Osteoblast (primary cell): ENCODE results near the gene SLC37A1. TPM values are rescaled to one million over a fixed set of nuclear protein-coding genes. Genes with fewer than 3 reads are reported as not detected.

Source experiments
- DNase-seq: peaks from one replicate; pipeline ENCODE4 v3.0.0; 2011; ENCODE audit warnings: low spot score, mixed read lengths; ENCODE audit not compliant: insufficient read length; ENCODE audit errors: missing footprints
- H2AFZ ChIP-seq: 2 replicates; pipeline ENCODE4 v1.6.0; 2011; ENCODE audit warnings: mild to moderate bottlenecking, low read length
- H3K27ac ChIP-seq: 2 replicates; pipeline ENCODE4 v1.5.1; 2011; ENCODE audit warnings: mild to moderate bottlenecking, low read depth, low read length, moderate library complexity
- H3K27me3 ChIP-seq: 2 replicates; pipeline ENCODE4 v1.6.0; 2012; ENCODE audit warnings: mild to moderate bottlenecking, control low read depth, inconsistent platforms, low read length, moderate library complexity; ENCODE audit not compliant: insufficient read depth
- H3K36me3 ChIP-seq: 2 replicates; pipeline ENCODE4 v1.5.1; 2011; ENCODE audit warnings: mild to moderate bottlenecking, low read length, control low read depth, moderate library complexity; ENCODE audit not compliant: insufficient read depth
- H3K4me1 ChIP-seq: 2 replicates; pipeline ENCODE4 v1.5.1; 2011; ENCODE audit warnings: mild to moderate bottlenecking, low read length, control low read depth, moderate library complexity; ENCODE audit not compliant: insufficient read depth
- H3K4me2 ChIP-seq: 2 replicates; pipeline ENCODE4 v1.6.0; 2011; ENCODE audit warnings: mild to moderate bottlenecking, low read length; ENCODE audit not compliant: insufficient read depth
- H3K4me3 ChIP-seq: fragments of 200-600 bp; sonication (generic); 3 replicates; pipeline ENCODE4 v1.5.1; 2012; ENCODE audit warnings: mild to moderate bottlenecking, low read length, inconsistent platforms; ENCODE audit not compliant: insufficient read depth
- H3K79me2 ChIP-seq: 2 replicates; pipeline ENCODE4 v1.6.0; 2012; ENCODE audit warnings: mild to moderate bottlenecking, low read length, control low read depth, inconsistent platforms; ENCODE audit not compliant: insufficient read depth
- H3K9me3 ChIP-seq: 2 replicates; pipeline ENCODE4 v1.5.1; 2011; ENCODE audit warnings: low read depth, low read length, control low read depth
- H4K20me1 ChIP-seq: 2 replicates; pipeline ENCODE4 v1.6.0; 2012; ENCODE audit warnings: mild to moderate bottlenecking, low read length, control low read depth; ENCODE audit not compliant: insufficient read depth
- total RNA-seq: library from RNA; depleted of rRNA; stranded (reverse); fragments of >200 nt; gene quantifications from 2 replicates; pipeline ENCODE4 v1.2.3, GENCODE V29; 2012
- TF ChIP-seq, protein P1 (sequence below): IDR thresholded peaks from 2 replicates; pipeline ENCODE4 v1.5.1; 2011; ENCODE audit warnings: mild to moderate bottlenecking, low read depth, low read length, moderate library complexity; ENCODE audit errors: extremely low read depth

The SLC37A1 gene
- total RNA-seq, 1 donor, result 6.9 TPM

GRCh38 chr21:42538479-42539275 is 25.0 kb downstream of the SLC37A1 start:
- Histone ChIP-seq H4K20me1 (no peaks in the 10 kb centered on the region), H3K4me1 (no peaks in the 10 kb centered on the region), H3K36me3 (no peaks in the 10 kb centered on the region), H3K27ac (no peak overlapping the region), H2AFZ (no peak overlapping the region), H3K27me3 (peaks cover 6% of the 10 kb centered on the region), H3K4me2 (no peak overlapping the region), H3K9me3 (no peaks in the 10 kb centered on the region), H3K4me3 (no peak overlapping the region), H3K79me2 (no peaks in the 10 kb centered on the region)
- TF ChIP-seq, protein P1, sequence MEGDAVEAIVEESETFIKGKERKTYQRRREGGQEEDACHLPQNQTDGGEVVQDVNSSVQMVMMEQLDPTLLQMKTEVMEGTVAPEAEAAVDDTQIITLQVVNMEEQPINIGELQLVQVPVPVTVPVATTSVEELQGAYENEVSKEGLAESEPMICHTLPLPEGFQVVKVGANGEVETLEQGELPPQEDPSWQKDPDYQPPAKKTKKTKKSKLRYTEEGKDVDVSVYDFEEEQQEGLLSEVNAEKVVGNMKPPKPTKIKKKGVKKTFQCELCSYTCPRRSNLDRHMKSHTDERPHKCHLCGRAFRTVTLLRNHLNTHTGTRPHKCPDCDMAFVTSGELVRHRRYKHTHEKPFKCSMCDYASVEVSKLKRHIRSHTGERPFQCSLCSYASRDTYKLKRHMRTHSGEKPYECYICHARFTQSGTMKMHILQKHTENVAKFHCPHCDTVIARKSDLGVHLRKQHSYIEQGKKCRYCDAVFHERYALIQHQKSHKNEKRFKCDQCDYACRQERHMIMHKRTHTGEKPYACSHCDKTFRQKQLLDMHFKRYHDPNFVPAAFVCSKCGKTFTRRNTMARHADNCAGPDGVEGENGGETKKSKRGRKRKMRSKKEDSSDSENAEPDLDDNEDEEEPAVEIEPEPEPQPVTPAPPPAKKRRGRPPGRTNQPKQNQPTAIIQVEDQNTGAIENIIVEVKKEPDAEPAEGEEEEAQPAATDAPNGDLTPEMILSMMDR, result no peak
- no peak for DNase-seq

- Histone ChIP-seq H3K36me3 (no peaks in the 10 kb centered on the region), H3K79me2 (no peaks in the 10 kb centered on the region), H4K20me1 (no peaks in the 10 kb centered on the region), H3K4me2 (no peak overlapping the region), H2AFZ (no peak overlapping the region), H3K27ac (no peak overlapping the region), H3K27me3 (peaks cover 6% of the 10 kb centered on the region), H3K4me3 (no peak overlapping the region), H3K4me1 (no peaks in the 10 kb centered on the region), H3K9me3 (no peaks in the 10 kb centered on the region)
- DNase-seq, result no peak
- TF ChIP-seq, protein P1, result no peak
Observed at GRCh38 chr21:42539342-42539741, 25.7 kb downstream of the SLC37A1 start.

- TF ChIP-seq, protein P1, result no peak
- no peaks in the 10 kb centered on the region for H3K79me2 ChIP-seq
- no peaks in the 10 kb centered on the region for H3K4me1 ChIP-seq
- H3K27me3 ChIP-seq, result peaks cover 6% of the 10 kb centered on the region
- DNase-seq, result no peak
- H3K27ac ChIP-seq, result no peak overlapping the region
- H4K20me1 ChIP-seq, result no peaks in the 10 kb centered on the region
- no peaks in the 10 kb centered on the region for H3K36me3 ChIP-seq
- no peak overlapping the region for H3K4me3 ChIP-seq
- no peak overlapping the region for H3K4me2 ChIP-seq
- H3K9me3 ChIP-seq, result no peaks in the 10 kb centered on the region
- no peak overlapping the region for H2AFZ ChIP-seq
Observed at GRCh38 chr21:42539931-42540343, 26.3 kb downstream of the SLC37A1 start.

GRCh38 chr21:42540396-42540795 is 26.7 kb downstream of the SLC37A1 start:
- Histone ChIP-seq H3K79me2 (no peaks in the 10 kb centered on the region), H3K36me3 (no peaks in the 10 kb centered on the region), H4K20me1 (no peaks in the 10 kb centered on the region), H3K27ac (no peak overlapping the region), H3K4me2 (no peak overlapping the region), H3K27me3 (peaks cover 6% of the 10 kb centered on the region), H3K4me1 (no peaks in the 10 kb centered on the region), H3K4me3 (no peak overlapping the region), H2AFZ (no peak overlapping the region), H3K9me3 (no peaks in the 10 kb centered on the region)
- DNase-seq, result no peak
- TF ChIP-seq, protein P1, result no peak
